ENCODE results near the gene DCAF6.

Gene DCAF6

DNA sequence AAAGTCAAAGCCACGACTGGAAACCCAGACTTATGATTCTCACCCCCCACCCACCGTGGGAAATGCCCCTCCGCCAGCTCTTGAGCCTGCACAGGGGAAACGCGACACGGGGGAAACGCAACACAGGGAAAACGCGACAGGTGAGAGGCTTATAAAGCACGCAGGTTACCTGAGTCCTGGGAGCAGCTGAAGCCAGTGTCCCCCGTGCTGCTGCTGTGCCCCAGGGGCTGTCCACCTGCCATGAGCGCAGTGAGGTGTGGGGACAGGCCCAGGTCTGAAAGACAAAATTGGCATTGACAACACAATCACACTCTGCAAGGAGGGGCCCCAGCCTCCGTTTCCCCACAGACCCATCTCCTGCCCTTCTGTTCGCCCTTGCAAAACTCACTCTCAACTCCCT lies 153.9 kb downstream of the DCAF6 start:
- H3K4me3 ChIP-seq (ENCODE audit: control insufficient read depth, low read depth, low read length) = no peak overlapping the region
- TF ChIP-seq, protein P1, sequence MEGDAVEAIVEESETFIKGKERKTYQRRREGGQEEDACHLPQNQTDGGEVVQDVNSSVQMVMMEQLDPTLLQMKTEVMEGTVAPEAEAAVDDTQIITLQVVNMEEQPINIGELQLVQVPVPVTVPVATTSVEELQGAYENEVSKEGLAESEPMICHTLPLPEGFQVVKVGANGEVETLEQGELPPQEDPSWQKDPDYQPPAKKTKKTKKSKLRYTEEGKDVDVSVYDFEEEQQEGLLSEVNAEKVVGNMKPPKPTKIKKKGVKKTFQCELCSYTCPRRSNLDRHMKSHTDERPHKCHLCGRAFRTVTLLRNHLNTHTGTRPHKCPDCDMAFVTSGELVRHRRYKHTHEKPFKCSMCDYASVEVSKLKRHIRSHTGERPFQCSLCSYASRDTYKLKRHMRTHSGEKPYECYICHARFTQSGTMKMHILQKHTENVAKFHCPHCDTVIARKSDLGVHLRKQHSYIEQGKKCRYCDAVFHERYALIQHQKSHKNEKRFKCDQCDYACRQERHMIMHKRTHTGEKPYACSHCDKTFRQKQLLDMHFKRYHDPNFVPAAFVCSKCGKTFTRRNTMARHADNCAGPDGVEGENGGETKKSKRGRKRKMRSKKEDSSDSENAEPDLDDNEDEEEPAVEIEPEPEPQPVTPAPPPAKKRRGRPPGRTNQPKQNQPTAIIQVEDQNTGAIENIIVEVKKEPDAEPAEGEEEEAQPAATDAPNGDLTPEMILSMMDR (conservative IDR thresholded peaks at IDR 0.05; ENCODE audit: control insufficient read depth, insufficient read depth, low read depth, low read length) = no peak
- DNase-seq (ENCODE audit: low read depth) = no peak

DNA sequence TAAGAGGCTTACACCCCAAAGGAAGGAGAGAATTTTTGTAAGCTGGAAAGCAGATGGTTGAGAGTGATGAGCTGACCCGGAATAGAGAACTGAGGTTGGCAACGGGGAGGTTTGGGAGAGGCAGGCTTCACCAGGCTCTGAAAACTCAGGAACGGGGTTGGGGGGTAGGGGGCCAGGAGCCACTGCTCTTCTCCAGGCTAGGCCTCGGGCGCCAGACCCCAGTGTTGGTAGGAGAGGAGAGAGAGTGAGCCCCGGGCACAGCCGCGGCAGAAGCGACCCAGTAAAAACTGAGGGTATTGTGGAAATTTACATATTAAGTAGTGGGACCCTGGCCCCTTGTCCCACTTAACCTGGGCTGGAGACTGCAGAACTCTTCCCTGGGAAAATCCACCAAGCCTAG lies 154.6 kb downstream of the DCAF6 start:
- TF ChIP-seq, protein P1 (conservative IDR thresholded peaks at IDR 0.05; ENCODE audit: control insufficient read depth, insufficient read depth, low read depth, low read length) = no peak
- no peak overlapping the region for H3K4me3 ChIP-seq (ENCODE audit: control insufficient read depth, low read depth, low read length)

DNA sequence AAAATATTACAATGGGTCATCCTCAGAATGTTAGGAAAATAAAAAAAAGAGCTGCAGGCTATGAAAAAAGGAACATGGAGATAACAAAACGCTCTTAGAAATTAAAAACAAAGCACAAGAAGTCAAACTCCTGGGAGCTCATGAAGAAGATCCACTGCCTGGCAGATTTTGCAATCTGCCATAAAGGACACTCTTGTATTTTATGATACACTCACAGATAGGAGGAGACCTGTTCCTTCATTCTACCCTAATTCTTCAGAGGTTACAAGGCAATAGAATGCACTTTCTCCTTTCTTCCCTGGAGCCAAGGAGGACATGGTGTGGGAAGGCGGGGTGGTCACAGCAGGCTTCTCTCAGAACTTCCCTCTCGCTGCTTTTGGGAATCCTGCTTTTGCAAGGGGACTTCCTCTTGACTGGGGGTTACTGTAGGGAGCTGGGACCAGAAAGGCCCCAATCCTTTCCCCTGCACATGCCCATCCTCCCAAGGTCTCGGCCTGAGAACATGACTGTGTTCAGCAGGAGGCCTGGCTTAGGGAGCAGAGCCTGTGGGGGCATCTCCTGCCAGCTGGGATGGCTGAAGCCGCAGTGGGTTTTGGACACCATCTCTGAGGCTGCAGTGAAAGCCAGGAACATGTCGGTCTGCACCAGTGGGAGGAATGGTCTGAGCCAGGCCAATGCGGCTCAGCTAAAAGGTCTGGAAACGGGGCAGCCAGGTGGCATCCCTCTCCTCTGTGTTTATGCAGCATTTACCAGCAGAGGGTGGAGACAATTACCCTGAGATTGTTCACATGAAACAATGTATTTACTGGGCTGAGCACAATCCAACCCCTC lies 155.5 kb downstream of the DCAF6 start:
- TF ChIP-seq, protein P1 (conservative IDR thresholded peaks at IDR 0.05; ENCODE audit: control insufficient read depth, insufficient read depth, low read depth, low read length) = no peak
- H3K4me3 ChIP-seq (ENCODE audit: control insufficient read depth, low read depth, low read length) = no peak overlapping the region
- no peak for DNase-seq (ENCODE audit: low read depth)

More for the DNA sequence above, 154.6 kb downstream of the DCAF6 start:
- no peak for DNase-seq (ENCODE audit: low read depth)

- H3K4me3 ChIP-seq (ENCODE audit: control insufficient read depth, low read depth, low read length) = no peak overlapping the region
- TF ChIP-seq, protein P1 (conservative IDR thresholded peaks at IDR 0.05; ENCODE audit: control insufficient read depth, insufficient read depth, low read depth, low read length) = no peak
- DNase-seq (ENCODE audit: low read depth) = peak; percentile 38
Measured at GRCh38 chr1:168092566-168093355, 156.3 kb downstream of the DCAF6 start.

GRCh38 chr1:168093616-168094015 lies 157.1 kb downstream of the DCAF6 start:
- no peak overlapping the region for H3K4me3 ChIP-seq (ENCODE audit: control insufficient read depth, low read depth, low read length)
- no peak for DNase-seq (ENCODE audit: low read depth)
- TF ChIP-seq, protein P1 (conservative IDR thresholded peaks at IDR 0.05; ENCODE audit: control insufficient read depth, insufficient read depth, low read depth, low read length) = no peak

- no peak overlapping the region for H3K4me3 ChIP-seq (ENCODE audit: control insufficient read depth, low read depth, low read length)
- TF ChIP-seq, protein P1 (conservative IDR thresholded peaks at IDR 0.05; ENCODE audit: control insufficient read depth, insufficient read depth, low read depth, low read length) = no peak
- no peak for DNase-seq (ENCODE audit: low read depth)
Measured at GRCh38 chr1:168095476-168095875, 159.0 kb downstream of the DCAF6 start.
